ENCODE measurements around the gene APLP1. TPM values are rescaled to one million over a fixed set of nuclear protein-coding genes. Genes with fewer than 3 reads are reported as not detected.
"Not testable (repeated sequence)": the region's sequence is repeated elsewhere in the genome, so short reads cannot be mapped to it uniquely, and the experiment has no call there.

Gene APLP1
- total RNA-seq, 1 donor from 2014 or later: 143 TPM

DNA sequence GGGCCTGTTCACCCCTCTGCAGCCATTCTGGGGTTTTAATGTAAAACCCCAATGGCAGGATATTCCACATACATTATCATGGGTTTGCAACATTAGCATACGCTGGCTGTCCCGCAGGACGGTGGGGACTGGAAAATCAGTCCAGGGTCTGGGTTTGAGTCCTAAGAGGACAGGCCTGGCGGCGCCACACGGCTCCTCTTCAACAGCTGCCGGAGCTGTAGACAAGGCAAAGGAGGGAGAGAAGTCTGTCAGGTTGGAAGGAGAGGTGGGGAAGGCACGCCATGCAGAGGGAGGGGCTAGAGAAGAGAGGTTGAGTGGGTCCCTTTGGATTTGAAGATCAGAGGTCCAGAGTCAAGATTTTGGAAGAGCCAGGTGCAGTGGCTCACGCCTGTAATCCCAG, 20.0 kb downstream of the APLP1 start:
- TF ChIP-seq, protein P1, sequence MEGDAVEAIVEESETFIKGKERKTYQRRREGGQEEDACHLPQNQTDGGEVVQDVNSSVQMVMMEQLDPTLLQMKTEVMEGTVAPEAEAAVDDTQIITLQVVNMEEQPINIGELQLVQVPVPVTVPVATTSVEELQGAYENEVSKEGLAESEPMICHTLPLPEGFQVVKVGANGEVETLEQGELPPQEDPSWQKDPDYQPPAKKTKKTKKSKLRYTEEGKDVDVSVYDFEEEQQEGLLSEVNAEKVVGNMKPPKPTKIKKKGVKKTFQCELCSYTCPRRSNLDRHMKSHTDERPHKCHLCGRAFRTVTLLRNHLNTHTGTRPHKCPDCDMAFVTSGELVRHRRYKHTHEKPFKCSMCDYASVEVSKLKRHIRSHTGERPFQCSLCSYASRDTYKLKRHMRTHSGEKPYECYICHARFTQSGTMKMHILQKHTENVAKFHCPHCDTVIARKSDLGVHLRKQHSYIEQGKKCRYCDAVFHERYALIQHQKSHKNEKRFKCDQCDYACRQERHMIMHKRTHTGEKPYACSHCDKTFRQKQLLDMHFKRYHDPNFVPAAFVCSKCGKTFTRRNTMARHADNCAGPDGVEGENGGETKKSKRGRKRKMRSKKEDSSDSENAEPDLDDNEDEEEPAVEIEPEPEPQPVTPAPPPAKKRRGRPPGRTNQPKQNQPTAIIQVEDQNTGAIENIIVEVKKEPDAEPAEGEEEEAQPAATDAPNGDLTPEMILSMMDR (conservative IDR thresholded peaks at IDR 0.05): no peak
- H3K36me3 Mint-ChIP-seq (ENCODE audit: low read depth): peaks cover 6% of the 10 kb centered on the region
- no peaks in the 10 kb centered on the region for H3K9me3 Mint-ChIP-seq
- peaks cover 2% of the 10 kb centered on the region for H3K27me3 Mint-ChIP-seq (ENCODE audit: low read depth)
- no peak overlapping the region for H3K4me3 Mint-ChIP-seq
- H3K27ac Mint-ChIP-seq (ENCODE audit: unreplicated experiment): no peak overlapping the region
- H3K4me1 Mint-ChIP-seq: no peaks in the 10 kb centered on the region
- no peak for DNase-seq (ENCODE audit: low read depth, low spot score)

DNA sequence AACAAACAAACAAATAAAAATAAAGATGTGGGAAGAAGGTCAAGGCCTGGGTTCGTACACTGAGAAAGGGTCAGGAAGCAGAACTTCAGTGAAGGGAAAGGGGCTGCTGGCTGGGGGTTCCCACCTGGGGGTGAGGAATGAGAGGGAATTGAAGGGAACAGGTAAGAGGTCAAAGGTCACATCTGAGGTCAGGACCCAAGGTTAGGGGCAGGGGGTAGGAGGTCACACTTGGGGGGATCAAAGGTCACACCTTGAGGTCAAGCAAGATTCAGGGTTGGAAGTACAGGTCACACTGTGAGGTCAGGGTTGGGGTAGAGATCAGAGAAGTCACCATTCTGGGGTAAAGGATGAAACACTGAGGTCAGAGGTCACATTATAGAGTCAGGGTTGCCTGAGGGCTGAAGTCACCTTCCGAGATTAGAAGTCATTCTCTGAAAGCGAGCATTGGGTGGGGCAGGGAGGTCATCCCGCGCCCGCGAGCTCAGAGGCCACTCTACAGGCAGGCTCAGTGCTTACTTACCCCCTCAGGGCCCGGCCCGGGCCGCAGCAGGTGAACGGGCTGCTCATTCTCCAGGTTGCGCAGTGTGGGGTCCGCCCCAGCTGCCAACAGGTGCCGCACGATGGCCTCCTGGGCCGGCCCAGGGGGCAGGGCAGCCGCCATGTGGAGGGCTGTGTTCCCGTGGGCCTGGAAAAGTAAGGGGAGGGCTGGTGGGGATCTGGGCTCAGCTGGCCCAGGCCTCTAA, 21.2 kb downstream of the APLP1 start:
- Mint-ChIP-seq H3K27me3 (ENCODE audit: low read depth) (peaks cover 2% of the 10 kb centered on the region), H3K4me1 (no peaks in the 10 kb centered on the region), H3K4me3 (no peak overlapping the region), H3K9me3 (no peaks in the 10 kb centered on the region), H3K27ac (ENCODE audit: unreplicated experiment) (no peak overlapping the region), H3K36me3 (ENCODE audit: low read depth) (peaks cover 6% of the 10 kb centered on the region)
- TF ChIP-seq, protein P1 (conservative IDR thresholded peaks at IDR 0.05): no peak
- DNase-seq (ENCODE audit: low read depth, low spot score): no peak

DNA sequence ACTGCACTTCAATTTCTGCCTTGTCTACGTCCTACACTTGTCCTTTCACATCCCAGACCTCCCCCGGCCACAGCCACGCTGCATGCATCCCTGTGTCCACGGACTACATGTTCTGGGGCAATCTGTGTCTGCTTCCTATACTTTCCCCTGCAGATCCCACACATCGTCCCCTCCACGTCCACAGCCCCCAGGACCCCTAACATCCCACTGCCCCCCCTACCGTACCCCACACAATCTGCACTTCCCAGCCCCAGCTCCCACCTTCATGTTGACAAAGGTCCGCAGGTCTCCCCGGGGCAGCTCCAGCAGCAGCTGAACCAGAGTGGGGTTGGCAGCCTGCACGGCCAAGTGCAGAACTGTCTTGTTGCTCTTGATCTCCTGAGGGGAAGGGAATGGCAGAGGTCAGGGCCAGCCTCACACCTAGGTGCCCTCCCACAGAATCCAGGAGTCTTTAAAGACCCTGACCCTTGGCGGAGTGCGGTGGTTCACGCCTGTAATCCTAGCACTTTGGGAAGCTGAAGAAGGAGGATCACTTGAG, 21.8 kb downstream of the APLP1 start:
- TF ChIP-seq, protein P1 (conservative IDR thresholded peaks at IDR 0.05): no peak
- no peak for DNase-seq (ENCODE audit: low read depth, low spot score)
- Mint-ChIP-seq H3K4me1 (no peaks in the 10 kb centered on the region), H3K9me3 (no peaks in the 10 kb centered on the region), H3K27me3 (ENCODE audit: low read depth) (no peaks in the 10 kb centered on the region), H3K27ac (ENCODE audit: unreplicated experiment) (no peak overlapping the region), H3K36me3 (ENCODE audit: low read depth) (peaks cover 6% of the 10 kb centered on the region), H3K4me3 (no peak overlapping the region)

DNA sequence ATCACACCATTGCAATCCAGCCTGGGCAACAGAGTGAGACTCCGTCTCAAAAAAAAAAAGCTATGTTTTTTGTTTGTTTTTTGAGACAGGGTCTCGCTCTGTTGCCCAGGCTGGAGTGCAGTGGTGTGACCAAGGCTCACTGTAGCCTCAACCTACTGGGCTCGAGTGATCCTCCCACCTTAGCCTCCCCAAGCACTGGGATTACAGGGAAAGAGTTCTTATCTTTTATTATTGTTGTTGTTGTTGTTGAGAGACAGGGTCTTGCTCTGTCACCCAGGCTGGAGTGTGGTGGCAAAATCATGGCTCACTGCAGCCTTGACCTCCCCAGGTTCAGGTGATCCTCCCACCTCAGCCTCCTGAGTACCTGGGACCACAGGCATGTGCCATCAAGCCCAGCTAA, 23.4 kb downstream of the APLP1 start:
- not testable (repeated sequence) for H3K9me3 Mint-ChIP-seq; H3K36me3 Mint-ChIP-seq (ENCODE audit: low read depth); DNase-seq (ENCODE audit: low read depth, low spot score); H3K4me3 Mint-ChIP-seq; H3K27ac Mint-ChIP-seq (ENCODE audit: unreplicated experiment); H3K27me3 Mint-ChIP-seq (ENCODE audit: low read depth); H3K4me1 Mint-ChIP-seq

DNA sequence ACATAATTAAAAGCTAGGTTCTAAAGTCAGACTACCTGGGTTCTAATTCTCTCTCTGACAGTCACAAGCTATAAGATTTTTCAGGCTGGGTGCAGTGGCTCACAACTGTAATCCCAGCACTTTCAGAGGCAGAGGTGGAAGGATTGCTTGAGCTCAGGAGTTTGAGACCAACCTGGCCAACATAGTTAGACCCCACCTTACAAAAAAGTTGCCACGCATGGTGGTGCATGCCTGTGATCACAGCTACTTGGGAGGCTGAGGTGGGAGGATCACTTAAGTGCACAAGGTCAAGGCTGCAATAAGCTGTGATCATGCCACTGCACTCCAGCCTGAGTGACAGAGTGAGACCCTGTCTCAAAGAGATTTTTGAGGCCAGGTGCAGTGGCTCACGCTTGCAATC, 26.0 kb downstream of the APLP1 start:
- TF ChIP-seq, protein P1 (conservative IDR thresholded peaks at IDR 0.05): no peak
- Mint-ChIP-seq H3K27me3 (ENCODE audit: low read depth) (peaks cover 10% of the 10 kb centered on the region), H3K9me3 (no peaks in the 10 kb centered on the region), H3K27ac (ENCODE audit: unreplicated experiment) (no peak overlapping the region), H3K4me1 (no peaks in the 10 kb centered on the region), H3K4me3 (no peak overlapping the region), H3K36me3 (ENCODE audit: low read depth) (peaks cover 3% of the 10 kb centered on the region)
- DNase-seq (ENCODE audit: low read depth, low spot score): no peak

DNA sequence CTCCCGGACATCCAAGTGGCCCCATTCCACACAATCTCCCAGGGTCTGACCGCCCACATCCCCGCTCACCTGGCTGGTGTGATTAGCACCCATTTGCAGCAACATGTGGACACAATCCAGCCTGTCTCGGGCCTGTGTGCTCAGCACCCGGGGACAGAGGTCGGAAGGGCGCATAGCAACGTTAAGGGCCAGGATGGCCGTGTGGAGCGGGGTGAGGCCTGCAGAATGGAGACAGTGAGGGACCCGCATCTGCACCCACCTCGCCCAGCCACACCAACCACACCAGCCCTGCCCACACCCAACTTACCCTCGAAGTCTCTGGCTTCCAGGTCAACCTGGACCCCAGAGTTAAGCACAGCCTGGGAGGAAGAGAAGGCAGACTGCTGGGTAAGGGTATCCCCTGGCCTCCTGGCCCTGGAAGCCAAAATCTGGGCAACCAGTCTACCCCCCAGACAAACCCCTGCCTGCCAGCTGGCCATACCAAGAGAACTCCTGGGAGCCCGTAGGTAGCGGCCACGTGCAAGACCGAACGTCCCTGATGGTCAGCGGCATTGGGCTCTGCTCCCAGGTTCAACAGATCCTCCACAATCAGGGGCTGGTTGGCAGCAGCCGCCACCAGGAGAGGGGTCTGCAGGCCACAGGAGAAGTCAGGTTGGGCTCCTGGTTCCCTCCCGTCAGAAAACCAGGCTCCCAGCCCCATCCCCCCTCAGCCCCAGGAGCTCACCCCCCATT, 27.7 kb downstream of the APLP1 start:
- no peak overlapping the region for H3K4me3 Mint-ChIP-seq

More for the DNA sequence above, 27.7 kb downstream of the APLP1 start:
- Mint-ChIP-seq H3K4me1 (no peaks in the 10 kb centered on the region), H3K9me3 (no peaks in the 10 kb centered on the region), H3K36me3 (ENCODE audit: low read depth) (no peaks in the 10 kb centered on the region), H3K27me3 (ENCODE audit: low read depth) (peaks cover 16% of the 10 kb centered on the region), H3K27ac (ENCODE audit: unreplicated experiment) (no peak overlapping the region)
- TF ChIP-seq, protein P1 (conservative IDR thresholded peaks at IDR 0.05): no peak
- no peak for DNase-seq (ENCODE audit: low read depth, low spot score)
